ENCODE data around the gene CTRB1. TPM values are rescaled to one million over a fixed set of nuclear protein-coding genes. Genes with fewer than 3 reads are reported as not detected.

Gene CTRB1
- total and polyA plus RNA-seq, 2 of the 8 experiments (the other 6 are each of a cell fraction or from before 2014, with no cell fraction given): not detected

- TF ChIP-seq KDM5A (IDR thresholded peaks at IDR 0.05; ENCODE audit: low read length): no peak
- TF ChIP-seq SRF (IDR thresholded peaks at IDR 0.05; ENCODE audit: low read depth, low read length): no peak
- no peak for TF ChIP-seq EZH2 (IDR thresholded peaks at IDR 0.05; ENCODE audit: low read depth, low read length, severe bottlenecking)
- no peak for TF ChIP-seq PHF8 (conservative IDR thresholded peaks at IDR 0.05; ENCODE audit: low read depth, low read length)
- no peak for TF ChIP-seq SP2 (IDR thresholded peaks at IDR 0.05; ENCODE audit: low read length)
- TF ChIP-seq JUN (IDR thresholded peaks at IDR 0.05; ENCODE audit: low read depth, low read length): no peak
These were observed 48.2 kb downstream of the CTRB1 start (continued) for GRCh38 chr16:75266738-75267630.
